ENCODE results near the gene FAM107A.

- TF ChIP-seq CEBPB (IDR thresholded peaks at IDR 0.05; ENCODE audit: low read depth, low read length) (no peak), RFX5 (IDR thresholded peaks at IDR 0.05; ENCODE audit: low read depth, low read length) (no peak), RCOR1 (IDR thresholded peaks at IDR 0.05; ENCODE audit: insufficient replicate concordance, low read length) (no peak), CTCF (conservative IDR thresholded peaks at IDR 0.05; ENCODE audit: low read depth, low read length) (no peak), NFE2L2 (IDR thresholded peaks at IDR 0.05; ENCODE audit: low read depth, low read length) (no peak), POLR2A (IDR thresholded peaks at IDR 0.05; ENCODE audit: low read depth, low read length) (no peak), MXI1 (IDR thresholded peaks at IDR 0.05; ENCODE audit: borderline replicate concordance, low read depth, low read length) (no peak), CHD1 (IDR thresholded peaks at IDR 0.05; ENCODE audit: low read depth, low read length) (no peak), SMC3 (IDR thresholded peaks at IDR 0.05; ENCODE audit: low read depth, low read length) (no peak), MAZ (IDR thresholded peaks at IDR 0.05; ENCODE audit: borderline replicate concordance, low read depth, low read length) (no peak), MAFK (IDR thresholded peaks at IDR 0.05; ENCODE audit: low read depth, low read length) (no peak)
Measured at GRCh38 chr3:58553003-58553402, 24.2 kb downstream of the FAM107A start.

All from IMR-90 (cell line).